HEK293T (cell line): Measurements from ENCODE around the gene CDY1.
"Not testable (repeated sequence)": the region's sequence is repeated elsewhere in the genome, so short reads cannot be mapped to it uniquely, and the experiment has no call there.

Experiments used
- CTCF ChIA-PET: fragments of 350-600 bp; formaldehyde crosslinking; extraction: SDS; loops from one replicate; lab custom pipeline; 2021; ENCODE audit warnings: antibody characterized with exemption, inconsistent platforms; lab: Yijun Ruan, JAX
- POLR2A ChIA-PET: fragments of 350-600 bp; formaldehyde crosslinking; extraction: SDS; loops from one replicate; lab custom pipeline; 2020; ENCODE audit warnings: antibody characterized with exemption, inconsistent platforms; lab: Yijun Ruan, JAX
- DNase-seq: peaks from one replicate; pipeline ENCODE4 v3.0.0; 2012; ENCODE audit warnings: mixed read lengths; ENCODE audit errors: extremely low spot score

Gene CDY1, protein sequence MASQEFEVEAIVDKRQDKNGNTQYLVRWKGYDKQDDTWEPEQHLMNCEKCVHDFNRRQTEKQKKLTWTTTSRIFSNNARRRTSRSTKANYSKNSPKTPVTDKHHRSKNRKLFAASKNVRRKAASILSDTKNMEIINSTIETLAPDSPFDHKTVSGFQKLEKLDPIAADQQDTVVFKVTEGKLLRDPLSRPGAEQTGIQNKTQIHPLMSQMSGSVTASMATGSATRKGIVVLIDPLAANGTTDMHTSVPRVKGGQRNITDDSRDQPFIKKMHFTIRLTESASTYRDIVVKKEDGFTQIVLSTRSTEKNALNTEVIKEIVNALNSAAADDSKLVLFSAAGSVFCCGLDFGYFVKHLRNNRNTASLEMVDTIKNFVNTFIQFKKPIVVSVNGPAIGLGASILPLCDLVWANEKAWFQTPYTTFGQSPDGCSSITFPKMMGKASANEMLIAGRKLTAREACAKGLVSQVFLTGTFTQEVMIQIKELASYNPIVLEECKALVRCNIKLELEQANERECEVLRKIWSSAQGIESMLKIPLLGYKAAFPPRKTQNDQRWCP

GRCh38 chrY:25621817-25622216 lies at the start of gene CDY1:
CDY1 (plus strand) TSS chrY:25622117; CDS start chrY:25622443, 326 bp downstream.
- CTCF ChIA-PET, DNase-seq, POLR2A ChIA-PET: not testable (repeated sequence)

DNA sequence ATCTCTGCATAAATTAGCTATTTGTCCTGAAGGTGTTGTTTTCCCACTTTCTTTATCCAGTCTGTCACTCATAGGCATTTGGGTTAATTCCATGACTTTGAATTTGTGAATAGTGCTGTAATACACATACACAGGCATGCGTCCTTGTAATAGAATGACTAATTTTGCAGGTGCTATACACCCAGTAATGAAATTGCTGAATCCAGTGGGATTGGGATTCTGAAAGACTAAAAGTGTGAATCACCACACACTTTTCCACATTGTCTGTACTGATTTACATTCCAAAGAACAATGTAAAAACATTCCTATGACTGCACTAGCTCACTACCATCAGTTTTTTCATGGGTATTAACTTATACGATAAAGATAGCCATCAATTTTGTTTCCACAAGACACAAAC lies 28.6 kb upstream of the CDY1 start:
- CTCF ChIA-PET, DNase-seq, POLR2A ChIA-PET: not testable (repeated sequence)

GRCh38 chrY:25620209-25620608 lies 1.7 kb upstream of the CDY1 start:
- POLR2A ChIA-PET, DNase-seq, CTCF ChIA-PET: not testable (repeated sequence)

GRCh38 chrY:25626524-25626923 lies 4.6 kb downstream of the CDY1 start:
- POLR2A ChIA-PET, DNase-seq: not testable (repeated sequence)

GRCh38 chrY:25630383-25631112 lies 8.6 kb downstream of the CDY1 start:
- DNase-seq, POLR2A ChIA-PET, CTCF ChIA-PET: not testable (repeated sequence)

More at GRCh38 chrY:25626524-25626923, 4.6 kb downstream of the CDY1 start:
- CTCF ChIA-PET, result not testable (repeated sequence)

DNA sequence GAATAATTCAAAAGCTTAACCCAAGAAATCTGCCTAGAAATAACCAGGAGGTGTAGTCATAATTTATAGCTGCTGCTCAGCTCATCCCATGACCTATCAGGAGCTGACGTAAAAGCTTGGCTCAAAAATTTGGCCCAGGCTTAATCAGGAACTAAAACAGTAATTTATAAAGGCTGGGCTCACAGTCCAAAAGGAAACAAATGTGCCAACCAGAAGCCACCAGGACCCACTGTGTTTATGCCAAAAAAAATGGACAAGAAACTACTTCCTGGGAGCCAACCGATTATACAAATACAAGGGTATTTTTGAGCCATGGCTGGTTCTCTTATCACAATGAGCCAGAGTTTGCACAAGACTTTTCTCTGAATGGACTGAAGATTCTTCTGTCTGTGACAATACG lies 17.9 kb downstream of the CDY1 start:
- CTCF ChIA-PET, POLR2A ChIA-PET, DNase-seq: not testable (repeated sequence)

GRCh38 chrY:25643024-25643915 lies 21.4 kb downstream of the CDY1 start:
- POLR2A ChIA-PET, CTCF ChIA-PET, DNase-seq: not testable (repeated sequence)
